Ramos (cell line): ENCODE data around the gene C2orf68.
"Not testable (repeated sequence)": the region's sequence is repeated elsewhere in the genome, so short reads cannot be mapped to it uniquely, and the experiment has no call there.

Source experiments
- in situ Hi-C: fragments of 300-500 bp; cut with MboI; formaldehyde crosslinking; loops from one replicate; pipeline ENCODE4 v1.14.3; 2022; ENCODE audit warnings: low sequenced_read_pairs; ENCODE audit not compliant: unreplicated experiment

The C2orf68 gene

DNA sequence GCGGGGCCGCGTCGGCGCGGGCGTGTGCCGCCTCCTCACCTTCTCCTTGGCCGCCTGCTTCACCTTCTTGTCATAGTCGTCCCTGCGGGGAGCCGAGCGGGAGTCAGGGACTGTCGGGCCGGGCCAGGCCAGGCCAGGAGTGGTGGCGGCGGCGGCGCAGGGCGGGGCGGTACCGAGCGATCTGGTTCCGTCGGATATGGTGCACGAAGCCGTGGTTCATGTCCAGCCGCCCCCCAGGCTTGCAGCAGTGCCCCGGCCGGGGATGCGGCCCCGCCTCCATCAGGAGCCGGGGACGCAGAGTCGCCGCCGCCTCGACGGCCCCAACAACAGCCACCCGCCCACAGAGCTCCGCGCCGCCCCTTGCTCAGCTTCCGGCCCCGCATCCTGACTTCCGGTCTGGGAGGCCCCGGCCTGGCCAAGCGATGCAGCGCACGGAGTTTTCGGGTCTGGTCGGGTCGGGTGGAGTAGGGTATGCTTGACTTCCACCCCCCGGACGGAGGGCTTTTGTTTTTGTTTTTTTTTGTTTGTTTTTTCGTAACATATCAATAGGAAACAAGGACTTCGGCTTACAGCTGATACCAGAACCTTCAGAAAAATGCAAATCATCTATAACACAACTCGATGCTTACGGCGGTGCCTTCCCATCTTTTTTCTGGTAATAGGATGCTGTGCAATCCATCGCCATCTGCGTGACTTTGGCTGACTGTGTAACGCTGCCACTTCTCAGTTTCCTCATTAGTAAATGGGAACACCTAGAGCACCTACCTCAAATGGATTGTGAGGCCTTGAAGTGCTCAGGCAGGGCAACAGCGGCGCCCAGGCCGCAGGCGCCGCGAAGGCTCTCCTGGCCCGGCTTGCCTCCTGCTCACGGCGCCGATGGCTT is at the start of gene C2orf68:
Gene C2orf68 (minus strand): TSS at position 362 of the 883 bp plus-strand sequence. CDS start 82 bp downstream, at position 280.
- in situ Hi-C loops: no loop called here

DNA sequence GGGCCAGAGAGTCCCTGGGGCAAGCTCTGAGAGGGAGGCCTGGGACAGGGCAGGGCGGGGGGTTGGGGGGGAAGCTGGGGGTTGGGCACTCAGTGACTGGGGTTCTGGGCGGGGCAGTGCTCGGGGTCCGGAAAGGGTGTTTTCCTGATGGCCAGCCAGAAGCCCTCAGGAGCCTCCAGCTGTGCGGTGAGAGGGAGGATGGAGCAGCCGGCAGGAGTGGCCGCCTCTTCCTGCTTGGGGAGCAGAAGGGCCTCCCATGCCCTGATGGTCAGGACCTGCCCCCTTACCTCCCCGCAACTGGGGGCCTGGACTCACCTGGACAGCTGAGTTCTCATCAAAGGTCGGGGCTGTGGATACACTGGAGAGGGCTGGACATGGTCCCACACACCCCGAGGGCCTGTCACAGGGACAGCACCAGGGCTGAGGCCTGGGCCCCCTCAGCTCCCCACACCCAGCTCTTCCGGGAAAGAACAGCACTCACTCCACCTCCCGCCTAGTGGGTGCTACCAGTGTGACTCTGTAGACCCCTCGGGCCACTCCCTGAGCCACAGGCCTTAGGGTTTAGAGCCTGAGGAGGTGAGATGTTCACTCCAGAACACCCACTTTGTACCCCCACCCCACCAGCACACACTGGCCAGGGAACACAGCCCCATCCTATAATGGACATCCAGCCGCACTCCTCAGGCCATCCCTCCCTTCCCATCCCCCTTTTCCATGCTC is 49.4 kb upstream of the C2orf68 start:
- in situ Hi-C loops: no loop called here

- in situ Hi-C loops: no loop called here
Observed at GRCh38 chr2:85660725-85661124, 48.9 kb upstream of the C2orf68 start.

DNA sequence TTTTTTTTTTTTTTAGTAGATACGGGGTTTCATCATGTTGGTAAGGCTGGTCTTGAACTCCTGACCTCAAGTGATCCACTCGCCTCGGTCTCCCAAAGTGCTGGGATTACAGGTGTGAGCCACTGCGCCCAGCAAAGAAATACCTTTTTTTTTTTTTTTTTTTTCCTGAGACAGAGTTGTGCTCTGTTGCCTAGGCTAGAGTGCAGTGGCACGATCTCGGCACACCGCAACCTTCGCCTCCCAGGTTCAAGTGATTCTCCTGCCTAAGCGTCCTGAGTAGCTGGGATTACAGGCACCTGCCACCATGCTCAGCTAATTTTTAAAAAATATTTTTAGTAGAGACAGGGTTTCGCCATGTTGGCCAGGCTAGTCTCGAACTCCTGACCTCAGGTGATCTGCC is 48.4 kb upstream of the C2orf68 start:
- in situ Hi-C loops: not testable (repeated sequence)

- in situ Hi-C loops: no loop called here
Observed at GRCh38 chr2:85659324-85659981, 47.6 kb upstream of the C2orf68 start.

- in situ Hi-C loops: not testable (repeated sequence)
Observed at GRCh38 chr2:85657399-85657798, 45.5 kb upstream of the C2orf68 start.

DNA sequence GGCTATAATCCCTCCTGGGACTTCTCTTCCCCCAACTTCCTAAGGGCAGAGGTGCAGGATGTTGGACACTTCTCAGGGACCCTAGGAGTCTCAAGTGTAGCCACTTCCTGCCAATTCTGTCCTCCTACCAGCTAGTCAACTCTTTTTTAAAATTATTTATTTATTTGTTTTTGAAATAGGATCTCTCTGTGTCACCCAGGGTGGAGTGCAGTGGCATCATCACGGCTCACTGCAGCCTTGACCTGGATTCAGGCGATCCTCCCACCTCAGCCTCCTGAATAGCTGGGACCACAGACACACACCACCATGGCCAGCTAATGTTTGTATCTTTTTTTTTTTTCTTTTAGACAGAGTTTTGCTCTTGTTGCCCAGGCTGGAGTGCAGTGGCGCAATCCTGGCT is 44.6 kb upstream of the C2orf68 start:
- in situ Hi-C loops: no loop called here

GRCh38 chr2:85655961-85656417 is 44.1 kb upstream of the C2orf68 start:
- in situ Hi-C loops: no loop called here

GRCh38 chr2:85653996-85654395 is 42.1 kb upstream of the C2orf68 start:
- in situ Hi-C loops: no loop called here

GRCh38 chr2:85652056-85652455 is 40.2 kb upstream of the C2orf68 start:
- in situ Hi-C loops: no loop called here

- in situ Hi-C loops: no loop called here
Observed at GRCh38 chr2:85651097-85651496, 39.2 kb upstream of the C2orf68 start.

DNA sequence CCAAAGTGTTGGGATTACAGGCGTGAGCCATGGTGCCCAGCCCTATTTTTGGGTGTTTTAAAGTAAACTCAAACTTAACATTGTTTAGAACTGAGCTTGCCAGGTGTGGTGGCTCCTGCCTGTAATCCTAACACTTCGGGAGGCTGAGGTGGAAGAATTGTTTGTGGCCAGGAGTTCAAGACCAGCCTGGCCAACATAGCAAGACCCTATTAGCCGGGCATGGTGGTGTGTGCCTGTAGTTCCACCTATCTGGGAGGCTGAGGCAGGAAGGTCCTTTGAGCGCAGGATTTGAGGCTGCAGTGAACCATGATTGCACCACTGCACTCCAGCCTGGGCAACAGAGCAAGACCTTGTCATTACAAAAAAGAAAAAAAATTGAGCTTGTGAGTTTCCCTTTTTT is 38.6 kb upstream of the C2orf68 start:
- in situ Hi-C loops: no loop called here

- in situ Hi-C loops: no loop called here
Observed at GRCh38 chr2:85649201-85650190, 37.6 kb upstream of the C2orf68 start.

DNA sequence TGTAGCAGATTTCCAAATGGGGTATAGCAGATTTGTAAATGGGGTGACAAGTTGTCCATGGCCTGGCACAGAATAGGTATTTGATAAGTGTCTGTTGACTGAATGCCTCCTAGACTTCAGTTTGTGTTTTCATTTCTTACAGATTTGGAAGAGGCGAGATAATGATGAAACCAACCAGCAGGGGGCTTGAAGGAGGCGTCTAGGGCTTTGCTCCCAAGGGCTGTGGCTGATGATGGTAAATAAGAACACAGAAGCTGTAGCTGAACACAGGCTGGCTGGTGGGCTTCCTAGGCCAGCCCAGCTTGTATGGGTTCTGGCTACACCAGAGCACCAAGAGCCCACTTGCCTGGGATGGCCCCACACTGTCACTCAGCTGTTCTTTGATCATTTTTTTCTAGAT is 36.8 kb upstream of the C2orf68 start:
- in situ Hi-C loops: no loop called here

DNA sequence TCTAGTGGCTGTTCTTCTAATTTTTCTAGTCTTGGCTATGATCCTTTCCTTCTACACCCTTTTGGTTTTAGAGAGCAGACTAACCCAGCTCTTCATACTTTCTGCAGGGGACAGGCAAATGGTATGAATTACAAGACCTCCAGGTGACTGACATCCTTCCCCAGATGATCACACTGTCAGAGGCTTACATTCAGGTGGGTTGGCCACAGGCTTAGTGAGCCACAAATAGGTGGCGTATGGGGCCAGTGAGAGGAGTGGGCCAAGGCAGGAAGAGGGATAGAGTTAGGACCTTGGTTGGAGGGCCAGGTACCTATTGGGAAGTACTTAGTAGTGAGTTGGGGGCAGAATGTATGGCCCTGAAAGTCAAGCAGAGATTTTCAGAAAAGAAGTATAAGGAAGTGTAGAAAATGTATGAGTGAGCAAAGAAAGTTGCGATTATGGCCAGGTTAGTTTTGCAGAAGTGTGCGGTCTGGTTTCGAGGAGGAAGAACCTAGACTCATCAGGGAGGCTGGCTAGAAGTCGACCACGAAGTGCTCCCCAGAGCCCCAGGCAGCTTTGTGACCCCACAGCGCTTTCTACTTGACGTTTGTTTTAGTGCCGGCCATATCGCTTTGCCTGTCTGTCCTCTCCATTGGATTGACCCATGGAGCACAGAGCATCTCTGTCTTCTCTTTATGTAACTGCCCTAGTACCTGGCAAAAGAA is 36.1 kb upstream of the C2orf68 start:
- in situ Hi-C loops: no loop called here

GRCh38 chr2:85646166-85646565 is 34.3 kb upstream of the C2orf68 start:
- in situ Hi-C loops: no loop called here

DNA sequence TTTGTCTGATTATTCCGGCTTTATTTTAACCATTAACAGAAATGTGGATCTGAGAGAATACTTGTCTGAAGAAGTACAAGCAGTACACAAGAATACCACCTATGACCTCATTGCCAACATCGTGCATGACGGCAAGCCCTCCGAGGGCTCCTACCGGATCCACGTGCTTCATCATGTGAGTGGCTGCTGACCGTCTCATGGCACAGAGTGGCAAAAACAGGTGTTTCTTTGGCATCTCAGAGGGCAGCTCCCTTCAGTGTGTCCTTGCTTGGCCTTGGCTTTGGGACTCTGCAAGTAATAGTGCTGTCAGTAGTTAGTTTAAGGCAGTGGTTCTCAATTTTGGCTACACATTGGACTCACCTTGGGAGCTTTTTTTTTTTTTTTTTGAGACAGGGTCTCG is 33.0 kb upstream of the C2orf68 start:
- in situ Hi-C loops: no loop called here

DNA sequence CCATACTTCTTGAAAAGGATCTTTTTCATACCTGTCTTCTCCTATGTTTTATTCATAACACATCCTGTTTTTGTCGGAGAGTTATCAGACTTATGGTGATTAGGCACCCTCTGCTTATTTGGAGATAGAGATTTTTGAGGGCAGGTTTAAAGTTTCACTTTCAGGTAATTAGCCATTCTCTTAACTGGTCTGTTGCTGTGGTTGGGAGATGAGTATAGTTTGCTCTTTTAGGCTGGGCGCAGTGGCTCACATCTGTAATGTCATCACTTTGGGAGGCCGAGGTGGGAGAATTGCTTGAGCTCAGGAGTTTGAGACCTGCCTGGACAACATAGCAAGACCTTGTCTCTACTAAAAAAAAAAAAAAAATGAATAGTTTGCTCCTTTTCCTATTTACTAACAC is 30.9 kb upstream of the C2orf68 start:
- in situ Hi-C loops: no loop called here

GRCh38 chr2:85635636-85636035 is 23.8 kb upstream of the C2orf68 start:
- in situ Hi-C loops: no loop called here
